ENCODE measurements around the gene MCC.

Gene MCC

DNA sequence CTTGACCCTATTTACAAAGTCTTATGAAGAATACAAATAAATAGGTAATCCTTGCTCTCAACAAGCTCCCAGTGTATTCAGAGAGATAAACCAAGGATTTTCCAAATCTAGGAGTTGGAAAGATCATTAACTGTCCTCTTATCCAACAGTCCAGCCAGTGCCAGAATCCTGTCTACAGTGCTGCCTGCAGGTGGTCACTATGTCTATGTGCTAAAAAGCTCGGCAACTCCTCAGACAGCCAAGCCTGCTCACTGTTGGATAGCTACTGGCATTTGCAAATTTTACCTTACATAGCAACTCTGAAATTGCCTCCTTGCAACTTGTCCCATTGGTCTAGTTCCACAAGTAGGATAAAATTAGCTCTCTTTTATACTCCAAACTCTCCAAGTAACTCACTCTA, 324.2 kb downstream of the MCC start:
- DNase-seq, result no peak

GRCh38 chr5:113163328-113163727, 324.9 kb downstream of the MCC start:
- no peak for DNase-seq

DNA sequence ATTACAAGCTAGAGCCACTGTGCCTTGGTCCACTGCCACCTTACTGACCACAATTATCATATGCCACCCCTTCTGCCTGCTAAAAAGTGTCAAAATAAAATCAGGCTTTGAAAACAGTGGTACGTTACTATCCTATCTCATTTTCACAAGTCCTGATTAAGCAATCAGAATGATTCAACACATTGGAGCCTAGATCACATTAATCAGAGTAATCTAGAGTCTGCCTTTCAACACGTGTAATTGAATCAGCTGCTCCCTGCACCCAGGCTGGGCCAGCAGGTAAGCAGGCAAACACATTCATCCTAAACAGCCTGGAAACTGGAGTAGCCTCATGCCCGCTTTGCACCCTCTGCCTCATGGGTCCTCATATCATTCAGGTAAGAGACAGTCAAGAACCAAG, 325.5 kb downstream of the MCC start:
- DNase-seq, result no peak

DNA sequence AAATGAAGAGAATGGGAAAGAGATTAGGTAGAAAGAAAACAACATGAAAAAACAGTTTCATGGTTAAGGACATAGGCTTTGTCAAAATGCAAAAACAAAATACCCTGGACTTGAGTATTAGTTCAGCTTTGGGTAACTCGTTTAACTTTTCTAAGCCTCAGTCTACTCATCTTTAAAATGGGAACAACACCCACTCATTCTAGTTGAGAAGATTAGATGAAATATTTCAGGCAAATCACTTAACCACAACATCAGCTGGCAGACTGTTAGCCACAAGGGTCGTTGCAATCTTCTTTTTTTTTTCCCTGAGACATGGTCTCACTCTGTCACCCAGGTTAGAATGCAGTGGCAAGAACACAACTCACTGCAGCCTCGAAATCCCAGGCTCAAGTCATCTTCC, 326.0 kb downstream of the MCC start:
- no peak for DNase-seq

- DNase-seq, result no peak
Observed at GRCh38 chr5:113161806-113162205, 326.4 kb downstream of the MCC start.

GRCh38 chr5:113157886-113158285, 330.4 kb downstream of the MCC start:
- DNase-seq, result no peak

GRCh38 chr5:113156271-113156877, 331.9 kb downstream of the MCC start:
- no peak for DNase-seq

GRCh38 chr5:113153512-113154097, 334.6 kb downstream of the MCC start:
- no peak for DNase-seq

DNA sequence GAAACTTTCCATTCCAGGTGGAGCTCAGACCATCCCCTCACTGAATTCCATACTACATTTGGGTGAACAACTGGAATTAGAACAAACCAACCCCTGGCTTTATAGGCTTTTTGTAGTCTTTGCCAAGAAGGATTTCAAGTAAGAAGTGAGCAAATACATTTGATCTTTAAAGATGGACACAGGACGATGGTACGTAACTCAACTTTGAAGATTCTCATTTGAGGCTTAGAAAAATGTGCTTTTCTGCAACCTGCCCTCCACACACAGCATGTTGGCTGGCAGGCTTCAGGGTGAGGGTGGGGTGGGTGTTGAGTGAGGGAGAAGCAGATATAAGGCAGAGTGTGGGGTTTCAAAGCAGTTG, 335.9 kb downstream of the MCC start:
- DNase-seq, result no peak

- DNase-seq, result no peak
Observed at GRCh38 chr5:113151641-113152379, 336.4 kb downstream of the MCC start.

DNA sequence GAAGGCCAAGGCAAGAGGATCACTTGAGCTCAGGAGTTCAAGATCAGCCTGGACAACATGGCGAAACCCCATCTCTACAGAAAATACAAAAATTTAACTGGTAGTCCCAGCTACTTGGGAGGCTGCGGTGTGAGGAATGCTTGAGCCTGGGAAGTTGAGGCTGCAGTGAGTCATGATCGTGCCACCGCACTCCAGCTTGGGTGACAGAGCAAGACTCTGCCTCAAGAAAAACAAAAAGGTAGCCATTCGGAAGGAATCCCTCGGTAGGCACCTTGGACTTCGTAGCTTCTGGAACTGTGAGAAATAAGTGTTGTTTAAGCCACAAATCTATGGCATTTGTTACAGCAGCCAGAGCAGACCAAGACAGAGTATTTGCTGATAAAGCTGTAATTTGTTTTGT, 337.4 kb downstream of the MCC start:
- DNase-seq, result no peak

GRCh38 chr5:113150221-113150620, 338.0 kb downstream of the MCC start:
- DNase-seq, result no peak

GRCh38 chr5:113147537-113147936, 340.7 kb downstream of the MCC start:
- no peak for DNase-seq

GRCh38 chr5:113147101-113147508, 341.1 kb downstream of the MCC start:
- DNase-seq, result no peak

DNA sequence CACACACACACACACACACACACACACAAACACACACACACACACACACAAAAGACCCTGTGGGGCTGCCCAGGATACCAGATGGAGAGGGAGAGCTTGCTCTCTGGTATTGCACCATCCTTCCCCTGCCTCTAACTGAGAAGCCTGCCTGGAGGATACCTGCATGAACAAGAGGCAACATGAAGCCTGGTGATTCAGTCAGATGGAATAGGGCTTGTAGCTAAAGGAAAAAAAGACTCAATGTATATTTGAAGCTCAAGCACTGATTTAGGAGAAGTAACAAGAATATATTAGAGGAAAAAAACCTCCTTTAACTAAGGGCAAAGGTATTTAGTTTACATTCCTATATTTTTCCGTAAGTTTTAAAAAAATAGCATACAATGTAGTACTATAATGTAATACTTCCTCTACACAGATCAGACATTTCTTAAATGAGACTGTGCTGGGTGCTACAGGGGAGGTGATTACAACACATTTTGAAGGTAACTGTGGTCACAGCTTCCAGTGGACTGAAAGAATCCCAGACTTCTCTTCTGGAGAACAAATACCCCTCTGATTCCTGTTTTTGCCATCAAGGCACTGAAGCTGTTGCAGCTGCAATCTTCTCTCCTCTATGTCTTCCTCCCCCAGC, 342.4 kb downstream of the MCC start:
- no peak for DNase-seq

- no peak for DNase-seq
Observed at GRCh38 chr5:113142186-113142585, 346.1 kb downstream of the MCC start.

DNA sequence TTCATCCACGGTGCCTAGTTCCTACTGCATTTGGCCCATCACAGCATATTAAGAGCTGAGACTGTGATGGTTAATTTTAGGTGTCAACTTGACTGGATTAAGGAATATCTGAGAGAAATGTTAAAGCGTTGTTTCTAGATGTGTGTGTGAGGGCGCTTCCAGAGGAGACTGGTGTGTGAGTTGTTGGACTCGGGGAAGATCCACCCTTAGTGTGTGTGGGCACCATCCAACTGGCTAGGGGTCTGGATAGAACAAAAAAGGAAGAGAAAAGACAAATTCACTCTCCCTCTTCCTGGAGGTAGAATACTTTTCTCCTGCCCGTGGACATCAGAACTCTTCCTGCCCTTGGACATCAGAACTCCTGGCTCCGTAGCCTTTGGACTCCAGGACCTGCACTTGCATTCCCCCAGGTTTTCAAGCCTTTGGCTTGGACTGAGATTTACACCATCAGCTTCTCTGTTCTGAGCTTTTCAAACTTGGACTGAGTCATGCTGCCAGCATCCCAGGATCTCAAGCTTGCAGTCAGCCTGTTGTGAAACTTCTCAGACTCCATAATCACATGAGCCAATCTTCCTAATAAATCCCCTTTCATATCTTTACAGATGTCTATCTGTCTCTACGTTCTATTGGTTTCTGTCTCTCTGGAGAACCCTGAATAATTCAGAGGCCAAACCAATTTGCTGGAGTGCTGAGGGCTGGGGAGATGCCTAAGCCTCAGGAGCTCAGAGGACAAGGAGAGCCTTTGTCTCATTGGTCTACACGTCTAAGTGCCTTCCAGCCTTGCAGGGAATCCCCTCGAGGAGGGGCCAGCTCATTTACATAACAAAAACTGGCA, 347.2 kb downstream of the MCC start:
- DNase-seq, result no peak

DNA sequence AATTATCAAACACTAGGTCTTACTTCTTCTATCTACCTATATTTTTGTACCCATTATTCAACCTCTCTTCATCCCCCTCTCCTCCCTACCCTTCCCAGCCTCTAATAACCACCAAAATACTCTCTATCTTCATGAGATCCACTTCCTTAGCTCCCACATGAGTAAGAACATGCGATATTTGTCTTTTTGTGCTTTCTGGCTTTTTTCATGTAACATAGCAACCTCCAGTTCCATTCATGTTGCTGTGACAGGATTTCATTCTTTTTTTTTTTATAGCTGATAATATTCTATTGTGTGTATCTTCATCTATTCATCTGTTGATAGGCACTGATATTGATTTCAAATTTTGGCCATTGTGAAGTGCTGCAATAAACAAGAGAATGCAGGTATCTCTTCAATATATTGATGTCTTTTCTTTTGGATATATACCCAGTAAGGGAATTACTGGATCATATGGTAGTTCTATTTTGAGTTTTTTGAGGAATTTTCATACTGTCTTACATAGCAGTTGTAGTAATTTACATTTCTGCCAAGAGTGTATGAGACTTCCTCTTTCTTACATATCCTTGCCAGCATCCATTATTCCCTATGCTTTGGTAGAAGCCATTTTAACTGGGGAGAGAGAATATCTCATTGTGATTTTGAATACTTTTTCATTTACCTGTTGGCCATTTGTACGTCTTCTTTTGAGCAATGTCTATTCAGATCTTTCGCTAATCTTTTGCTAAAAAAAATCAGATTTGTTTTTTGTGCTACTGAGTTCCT, 354.9 kb downstream of the MCC start:
- DNase-seq, result no peak

DNA sequence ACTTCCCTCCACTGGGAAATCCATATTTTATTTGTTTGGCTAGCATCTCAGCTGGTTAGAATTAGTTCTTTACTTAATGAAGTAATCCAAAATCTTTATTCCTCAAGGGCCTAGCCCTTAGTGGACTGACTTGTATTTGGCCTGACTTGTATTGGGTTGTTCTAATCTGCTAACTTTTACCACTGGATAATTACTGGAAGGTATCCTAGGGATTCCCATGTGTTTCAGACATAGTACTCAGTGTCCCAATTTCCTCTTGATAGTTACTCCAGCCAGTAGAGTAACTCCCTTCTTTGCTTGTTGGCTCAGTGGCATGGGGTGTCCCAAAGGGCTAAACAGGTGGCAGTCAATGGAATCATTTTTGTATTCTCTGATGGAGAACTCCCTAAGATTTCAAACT, 355.7 kb downstream of the MCC start:
- no peak for DNase-seq

- DNase-seq, result no peak
Observed at GRCh38 chr5:113128641-113129330, 359.5 kb downstream of the MCC start.

GRCh38 chr5:113128082-113128481, 360.2 kb downstream of the MCC start:
- DNase-seq, result no peak

DNA sequence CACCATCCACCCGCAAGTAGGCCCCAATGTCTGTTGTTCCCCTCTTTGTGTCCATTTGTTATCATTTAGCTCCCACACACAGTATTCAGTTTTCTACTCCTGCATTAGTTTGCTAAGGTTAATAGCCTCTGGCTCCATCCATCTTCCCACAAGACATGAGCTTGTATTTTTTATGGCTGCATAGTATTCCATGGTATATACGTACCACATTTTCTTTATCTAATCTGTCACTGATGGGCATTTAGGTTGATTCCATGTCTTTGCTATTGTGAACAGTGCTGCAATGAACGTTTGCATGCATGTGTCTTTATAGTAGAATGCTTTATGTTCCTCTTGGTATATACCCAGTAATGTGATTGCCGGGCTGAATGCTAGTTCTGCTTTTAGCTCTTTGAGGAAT, 361.2 kb downstream of the MCC start:
- DNase-seq, result no peak
